H1 (cell line): Measurements from ENCODE around the gene SLC17A3. TPM values are rescaled to one million over a fixed set of nuclear protein-coding genes. Genes with fewer than 3 reads are reported as not detected.

Source experiments
- KDM5A ChIP-seq: fragments of 200-600 bp; IDR thresholded peaks from 2 replicates; pipeline ENCODE4 v1.7.1; 2012; ENCODE audit warnings: mild to moderate bottlenecking, low read length, inconsistent platforms, mixed read lengths
- POLR2AphosphoS5 ChIP-seq: IDR thresholded peaks from 2 replicates; pipeline ENCODE4 v1.6.1; 2011; ENCODE audit warnings: low read depth, low read length
- SAP30 ChIP-seq: fragments of 300-600 bp; sonication (generic); IDR thresholded peaks from 2 replicates; pipeline ENCODE4 v1.7.1; 2012; ENCODE audit warnings: low read length, moderate library complexity, mild to moderate bottlenecking, inconsistent platforms; ENCODE audit not compliant: insufficient read depth, insufficient replicate concordance
- SIN3A ChIP-seq, 2 experiments: IDR thresholded peaks in 1 of 2; conservative IDR thresholded peaks in 1 of 2; 2 replicates each; pipeline ENCODE4 v1.6.1; 2011 to 2012; ENCODE audit warnings: low read length in 2 of 2, improper control_type of control experiment in 1 of 2, low read depth in 1 of 2, mild to moderate bottlenecking in 1 of 2
- polyA plus RNA-seq, 7 experiments: library from polyadenylated mRNA; depleted of rRNA in 3 of 7; stranded (reverse) in 5 of 7; unstranded in 2 of 7; fragments of >200 nt in 5 of 7; fragments of 200-250 nt in 2 of 7; gene quantifications; 1 replicate in 5 of 7; 2 replicates in 1 of 7; 4 replicates in 1 of 7; pipeline versions ENCODE4 v1.2.1 to v1.2.3, GENCODE V29; 2011 to 2013; ENCODE audit warnings: missing spikeins in 2 of 7, mixed read lengths in 2 of 7
- total RNA-seq: library from RNA; stranded (reverse); fragmentation: NEBNext Ultra II Directional; extraction: Animal tissue kit (Norgen Biotek cat#: 25700); gene quantifications from 2 replicates; pipeline ENCODE4 v1.2.1, GENCODE V29; 2021
- TF ChIP-seq, protein P1 (sequence below): IDR thresholded peaks from 2 replicates; pipeline ENCODE4 v1.6.1; 2012; ENCODE audit warnings: low read length, inconsistent platforms

The SLC17A3 gene
- total and polyA plus RNA-seq, 2 of the 8 experiments (the other 6 are each of a cell fraction or from before 2014, with no cell fraction given): not detected

DNA sequence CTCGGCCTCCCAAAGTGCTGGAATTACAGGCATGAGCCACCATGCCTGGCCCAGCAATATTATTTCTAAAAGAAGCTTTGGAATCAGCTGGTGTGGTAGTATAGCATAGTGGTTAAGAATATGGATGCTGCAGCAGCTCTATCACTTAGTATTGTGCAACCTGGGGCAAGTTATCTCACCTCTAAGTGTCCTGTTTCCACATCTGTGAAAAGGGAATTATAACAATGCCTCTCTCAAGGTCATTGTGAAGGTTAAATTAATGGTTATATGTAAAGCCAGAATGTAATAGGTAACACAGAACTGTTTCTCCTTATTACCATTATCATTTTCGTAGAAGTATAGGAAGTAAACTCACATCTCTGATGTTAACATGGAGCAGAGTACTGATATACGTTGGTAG is 42.3 kb upstream of the SLC17A3 start (continued):
- TF ChIP-seq KDM5A: no peak
- TF ChIP-seq SAP30: no peak
- TF ChIP-seq SIN3A (conservative IDR thresholded peaks at IDR 0.05 in 1 of 2, IDR thresholded peaks at IDR 0.05 in 1 of 2; ENCODE audit: low read depth in 1 of 2, low read length in 2 of 2): no peak
- TF ChIP-seq, protein P1, sequence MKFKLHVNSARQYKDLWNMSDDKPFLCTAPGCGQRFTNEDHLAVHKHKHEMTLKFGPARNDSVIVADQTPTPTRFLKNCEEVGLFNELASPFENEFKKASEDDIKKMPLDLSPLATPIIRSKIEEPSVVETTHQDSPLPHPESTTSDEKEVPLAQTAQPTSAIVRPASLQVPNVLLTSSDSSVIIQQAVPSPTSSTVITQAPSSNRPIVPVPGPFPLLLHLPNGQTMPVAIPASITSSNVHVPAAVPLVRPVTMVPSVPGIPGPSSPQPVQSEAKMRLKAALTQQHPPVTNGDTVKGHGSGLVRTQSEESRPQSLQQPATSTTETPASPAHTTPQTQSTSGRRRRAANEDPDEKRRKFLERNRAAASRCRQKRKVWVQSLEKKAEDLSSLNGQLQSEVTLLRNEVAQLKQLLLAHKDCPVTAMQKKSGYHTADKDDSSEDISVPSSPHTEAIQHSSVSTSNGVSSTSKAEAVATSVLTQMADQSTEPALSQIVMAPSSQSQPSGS: no peak
- no peak for TF ChIP-seq POLR2AphosphoS5
